H9 (cell line): ENCODE results near the gene HPS4. TPM values are rescaled to one million over a fixed set of nuclear protein-coding genes. Genes with fewer than 3 reads are reported as not detected.

Experiments
- DNase-seq: peaks from one replicate; pipeline ENCODE4 v3.0.0-alpha.2; 2017
- H2AFZ ChIP-seq: one replicate; pipeline ENCODE4 v1.6.1; 2013; ENCODE audit warnings: mild to moderate bottlenecking, low read length, control low read depth, moderate library complexity
- H2AK5ac ChIP-seq: 2 replicates; pipeline ENCODE4 v1.6.1; 2013; ENCODE audit warnings: low read length, control low read depth, mixed read lengths; ENCODE audit not compliant: insufficient read length
- H2BK120ac ChIP-seq: one replicate; pipeline ENCODE4 v1.6.1; 2013; ENCODE audit warnings: low read depth, mild to moderate bottlenecking, low read length, control low read depth, inconsistent platforms; ENCODE audit not compliant: poor library complexity, severe bottlenecking
- H2BK12ac ChIP-seq: 2 replicates; pipeline ENCODE4 v1.6.1; 2013; ENCODE audit warnings: low read length, control low read depth, mixed read lengths, low read depth; ENCODE audit not compliant: insufficient read length
- H2BK15ac ChIP-seq: 2 replicates; pipeline ENCODE4 v1.6.1; 2013; ENCODE audit warnings: low read depth, low read length, control low read depth
- H2BK20ac ChIP-seq: one replicate; pipeline ENCODE4 v1.6.1; 2013; ENCODE audit warnings: low read depth, mild to moderate bottlenecking, low read length, control low read depth, inconsistent platforms; ENCODE audit not compliant: poor library complexity, severe bottlenecking
- H2BK5ac ChIP-seq: 2 replicates; pipeline ENCODE4 v1.6.1; 2013; ENCODE audit warnings: low read length, control low read depth, mixed read lengths; ENCODE audit not compliant: insufficient read length
- H3K14ac ChIP-seq: 2 replicates; pipeline ENCODE4 v1.6.1; 2013; ENCODE audit warnings: low read length, control low read depth; ENCODE audit not compliant: insufficient read depth
- H3K18ac ChIP-seq: 2 replicates; pipeline ENCODE4 v1.6.1; 2013; ENCODE audit warnings: low read depth, mild to moderate bottlenecking, mixed read lengths, low read length, control low read depth; ENCODE audit not compliant: insufficient read length
- H3K23ac ChIP-seq: 2 replicates; pipeline ENCODE4 v1.6.1; 2013; ENCODE audit warnings: low read length, control low read depth, mixed read lengths, low read depth; ENCODE audit not compliant: insufficient read length
- H3K23me2 ChIP-seq: 2 replicates; pipeline ENCODE4 v1.6.1; 2013; ENCODE audit warnings: low read depth, mild to moderate bottlenecking, mixed read lengths, low read length, control low read depth; ENCODE audit not compliant: insufficient read length, poor library complexity, severe bottlenecking
- H3K27ac ChIP-seq: 2 replicates; pipeline ENCODE4 v1.5.1; 2013; ENCODE audit warnings: low read length, control low read depth, mixed read lengths, low read depth; ENCODE audit not compliant: insufficient read length
- H3K27me3 ChIP-seq: 2 replicates; pipeline ENCODE4 v1.6.1; 2013; ENCODE audit warnings: low read length, control low read depth, inconsistent platforms; ENCODE audit not compliant: insufficient read depth
- H3K4ac ChIP-seq: 2 replicates; pipeline ENCODE4 v1.6.1; 2013; ENCODE audit warnings: low read depth, mild to moderate bottlenecking, control low read depth, inconsistent platforms, low read length, moderate library complexity
- H3K4me1 ChIP-seq: 2 replicates; pipeline ENCODE4 v1.6.1; 2013; ENCODE audit warnings: low read length, control low read depth, inconsistent platforms; ENCODE audit not compliant: insufficient read depth
- H3K4me2 ChIP-seq: 2 replicates; pipeline ENCODE4 v1.6.1; 2013; ENCODE audit warnings: low read length, control low read depth, mixed read lengths; ENCODE audit not compliant: insufficient read length, insufficient read depth
- H3K56ac ChIP-seq: 2 replicates; pipeline ENCODE4 v1.6.1; 2013; ENCODE audit warnings: low read depth, mild to moderate bottlenecking, mixed read lengths, low read length, control low read depth; ENCODE audit not compliant: insufficient read length
- H3K79me1 ChIP-seq: 2 replicates; pipeline ENCODE4 v1.6.1; 2013; ENCODE audit warnings: low read depth, mild to moderate bottlenecking, moderate library complexity, low read length, control low read depth, inconsistent platforms; ENCODE audit not compliant: insufficient read depth, poor library complexity, severe bottlenecking
- H3K79me2 ChIP-seq: 2 replicates; pipeline ENCODE4 v1.6.1; 2013; ENCODE audit warnings: low read length, control low read depth, inconsistent platforms; ENCODE audit not compliant: insufficient read depth
- H3K9ac ChIP-seq: 2 replicates; pipeline ENCODE4 v1.6.1; 2013; ENCODE audit warnings: low read length, control low read depth, mixed read lengths; ENCODE audit not compliant: insufficient read length; ENCODE audit errors: extremely low read depth
- H3K9me3 ChIP-seq: one replicate; pipeline ENCODE4 v1.6.1; 2013; ENCODE audit warnings: low read depth, low read length, inconsistent platforms; ENCODE audit not compliant: control insufficient read depth
- H3T11ph ChIP-seq: one replicate; pipeline ENCODE4 v1.6.1; 2013; ENCODE audit warnings: mild to moderate bottlenecking, low read length, control low read depth, inconsistent platforms
- H4K20me1 ChIP-seq: one replicate; pipeline ENCODE4 v1.6.1; 2013; ENCODE audit not compliant: control insufficient read depth, insufficient read length, insufficient read depth
- H4K5ac ChIP-seq: 2 replicates; pipeline ENCODE4 v1.6.1; 2013; ENCODE audit warnings: low read depth, mild to moderate bottlenecking, mixed read lengths, low read length, control low read depth; ENCODE audit not compliant: insufficient read length
- H4K8ac ChIP-seq: replicated peaks from 2 replicates; pipeline ENCODE4 v1.6.1; 2013; ENCODE audit warnings: low read length, control low read depth, mixed read lengths, low read depth; ENCODE audit not compliant: insufficient read length
- H4K91ac ChIP-seq: 2 replicates; pipeline ENCODE4 v1.6.1; 2013; ENCODE audit warnings: low read depth, mild to moderate bottlenecking, moderate library complexity, mixed read lengths, low read length, control low read depth; ENCODE audit not compliant: insufficient read length
- H3K27ac Mint-ChIP-seq, 3 experiments: 2 replicates in 2 of 3; 3 replicates in 1 of 3; pipeline ENCODE4 v1.8.0; 2020 to 2021; ENCODE audit warnings: mixed read lengths in 3 of 3, mild to moderate bottlenecking in 1 of 3, moderate library complexity in 1 of 3
- H3K27me3 Mint-ChIP-seq: 2 replicates; pipeline ENCODE4 v1.8.0; 2021; ENCODE audit warnings: low read depth, mild to moderate bottlenecking, moderate library complexity, mixed read lengths
- H3K36me3 Mint-ChIP-seq, 3 experiments: 2 replicates in 2 of 3; 3 replicates in 1 of 3; pipeline ENCODE4 v1.8.0; 2020 to 2021; ENCODE audit warnings: low read depth in 3 of 3, mixed read lengths in 3 of 3; ENCODE audit not compliant: insufficient read depth in 1 of 3
- H3K4me1 Mint-ChIP-seq, 2 experiments: 2 replicates each; pipeline ENCODE4 v1.8.0; 2020; ENCODE audit warnings: mixed read lengths in 2 of 2
- H3K4me3 Mint-ChIP-seq, 2 experiments: 2 replicates in 1 of 2; 3 replicates in 1 of 2; pipeline ENCODE4 v1.8.0; 2020 to 2021; ENCODE audit warnings: mild to moderate bottlenecking in 2 of 2, mixed read lengths in 2 of 2, moderate library complexity in 1 of 2
- H3K9me3 Mint-ChIP-seq, 2 experiments: 2 replicates in 1 of 2; 3 replicates in 1 of 2; pipeline ENCODE4 v1.8.0; 2020; ENCODE audit warnings: mild to moderate bottlenecking in 2 of 2, mixed read lengths in 2 of 2, moderate library complexity in 1 of 2
- CTCF ChIP-seq: fragments of 200-600 bp; sonication (generic); conservative IDR thresholded peaks from 3 replicates; pipeline ENCODE4 v1.8.0; 2021; ENCODE audit warnings: antibody characterized with exemption, mild to moderate bottlenecking
- WGBS: extraction: QIAGEN DNeasy Blood & Tissue Kit; methylation state at CpG from one replicate; pipeline ENCODE4 v1.1.7; 2013; ENCODE audit warnings: missing lambda C conversion rate, low lambda C conversion rate, mixed read lengths; ENCODE audit not compliant: insufficient read length; ENCODE audit errors: extremely low coverage; 5-methylcytosine and 5-hydroxymethylcytosine counted together
- total RNA-seq: library from RNA; stranded (reverse); gene quantifications from 2 replicates; pipeline ENCODE4 v1.2.1, GENCODE V29; 2021

The HPS4 gene
- total RNA-seq, 1 experiment from 2014 or later: 26.2 TPM

- Histone ChIP-seq H2AFZ (no peak overlapping the region), H2BK15ac (no peak overlapping the region), H3K9me3 (no peaks in the 10 kb centered on the region), H2BK12ac (no peak overlapping the region), H3K56ac (no peak overlapping the region), H3K4me1 (no peaks in the 10 kb centered on the region; the same call in 1 of the 2 replicates), H2BK5ac (no peak overlapping the region), H3K79me2 (peaks cover 2% of the 10 kb centered on the region; the same call in 1 of the 2 replicates), H3T11ph (no peak overlapping the region), H3K18ac (no peak overlapping the region), H3K23ac (no peak overlapping the region), H2BK120ac (no peak overlapping the region), H3K4ac (no peak overlapping the region), H4K91ac (no peak overlapping the region), H3K23me2 (no peaks in the 10 kb centered on the region), H4K8ac (no peak overlapping the region), H3K9ac (no peak overlapping the region), H3K4me2 (no peak overlapping the region), H3K14ac (no peak overlapping the region), H3K79me1 (peaks cover 6% of the 10 kb centered on the region), H2BK20ac (no peak overlapping the region), H4K5ac (no peak overlapping the region), H3K27ac (no peak overlapping the region), H2AK5ac (no peak overlapping the region), H4K20me1 (no peaks in the 10 kb centered on the region), H3K27me3 (no peaks in the 10 kb centered on the region)
- Mint-ChIP-seq H3K27ac (no peak overlapping the region; a peak in 1 of 7 replicates), H3K4me1 (peaks cover 19 to 21% of the 10 kb centered on the region in 2 experiments), H3K36me3 (peaks cover 20 to 73% (median 59%) of the 10 kb centered on the region in 3 experiments; a peak in 6 of 7 replicates), H3K9me3 (no peaks in the 10 kb centered on the region), H3K27me3 (no peaks in the 10 kb centered on the region), H3K4me3 (no peak overlapping the region)
- WGBS: no CpG with 5 or more reads among the region's 4 CpGs
- TF ChIP-seq CTCF: no peak
- no peak for DNase-seq
Observed at GRCh38 chr22:26476705-26477340, 6.8 kb downstream of the HPS4 start.
